Mucosa of stomach (tissue), 1 donor: Measurements from ENCODE around the gene SIDT2.

Source experiments
- H3K27me3 ChIP-seq: one replicate; pipeline ENCODE4 v1.7.0; 2013; ENCODE audit warnings: mild to moderate bottlenecking, low read length; ENCODE audit not compliant: control insufficient read depth, insufficient read depth
- H3K36me3 ChIP-seq: one replicate; pipeline ENCODE4 v1.7.0; 2013; ENCODE audit warnings: low read length; ENCODE audit not compliant: control insufficient read depth, insufficient read depth
- H3K4me1 ChIP-seq: one replicate; pipeline ENCODE4 v1.7.0; 2013; ENCODE audit warnings: mild to moderate bottlenecking, low read length; ENCODE audit not compliant: control insufficient read depth, insufficient read depth
- H3K4me3 ChIP-seq: one replicate; pipeline ENCODE4 v1.7.0; 2013; ENCODE audit warnings: low read length
- H3K9ac ChIP-seq: one replicate; pipeline ENCODE4 v1.7.0; 2013; ENCODE audit warnings: mild to moderate bottlenecking, low read length, moderate library complexity
- H3K9me3 ChIP-seq: one replicate; pipeline ENCODE4 v1.7.0; 2013; ENCODE audit warnings: mild to moderate bottlenecking, low read length, moderate library complexity; ENCODE audit not compliant: control insufficient read depth
- donor health status: Pancreatic carcinoma.

The SIDT2 gene

DNA sequence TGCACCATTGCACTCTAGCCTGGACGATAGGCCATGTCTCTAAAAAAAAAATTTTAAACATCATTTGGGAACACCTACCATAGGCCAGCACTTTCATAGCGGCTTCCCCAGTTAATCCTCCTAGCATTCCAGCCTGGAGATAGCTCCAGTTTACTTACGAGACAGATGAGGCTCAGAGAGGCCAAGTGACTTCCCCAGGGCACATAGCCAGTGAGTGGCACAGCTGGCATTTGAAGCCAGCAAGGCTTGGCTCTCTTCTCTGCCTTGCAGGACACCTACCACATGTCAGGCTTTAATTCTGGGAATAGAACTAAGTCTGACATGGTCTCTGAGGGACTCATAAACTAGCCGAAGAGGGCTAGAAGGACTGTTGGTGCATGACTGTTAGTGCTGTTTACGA, 15.7 kb downstream of the SIDT2 start:
- no peaks in the 10 kb centered on the region for H3K9me3 ChIP-seq
- no peak overlapping the region for H3K4me3 ChIP-seq
- no peaks in the 10 kb centered on the region for H3K27me3 ChIP-seq
- peaks cover 27% of the 10 kb centered on the region for H3K36me3 ChIP-seq
- peaks cover 71% of the 10 kb centered on the region for H3K4me1 ChIP-seq
- H3K9ac ChIP-seq: no peak overlapping the region

DNA sequence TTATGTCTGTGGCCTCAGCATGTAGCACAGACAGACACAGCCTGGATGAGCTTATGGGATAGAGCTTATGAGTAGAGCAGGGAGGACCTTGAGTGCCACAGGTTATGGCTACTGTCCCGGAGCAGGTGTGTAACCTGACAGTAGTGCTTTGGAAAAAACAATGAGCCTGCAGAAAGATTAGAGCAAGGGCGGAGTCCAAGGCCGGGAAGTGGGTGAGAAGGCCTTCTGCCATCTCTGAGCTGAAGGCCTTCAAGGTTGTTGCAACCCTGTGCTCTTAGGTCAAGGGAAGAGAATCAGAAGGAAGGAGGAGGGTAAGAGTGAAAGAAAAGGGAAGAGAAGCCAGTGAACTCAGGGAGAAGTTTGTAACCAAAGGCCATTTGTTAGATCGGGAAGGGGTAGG, 16.7 kb downstream of the SIDT2 start:
- Histone ChIP-seq H3K4me1 (peaks cover 71% of the 10 kb centered on the region), H3K9ac (peak overlapping the region; percentile 7), H3K9me3 (no peaks in the 10 kb centered on the region), H3K36me3 (peaks cover 18% of the 10 kb centered on the region), H3K4me3 (no peak overlapping the region), H3K27me3 (no peaks in the 10 kb centered on the region)

DNA sequence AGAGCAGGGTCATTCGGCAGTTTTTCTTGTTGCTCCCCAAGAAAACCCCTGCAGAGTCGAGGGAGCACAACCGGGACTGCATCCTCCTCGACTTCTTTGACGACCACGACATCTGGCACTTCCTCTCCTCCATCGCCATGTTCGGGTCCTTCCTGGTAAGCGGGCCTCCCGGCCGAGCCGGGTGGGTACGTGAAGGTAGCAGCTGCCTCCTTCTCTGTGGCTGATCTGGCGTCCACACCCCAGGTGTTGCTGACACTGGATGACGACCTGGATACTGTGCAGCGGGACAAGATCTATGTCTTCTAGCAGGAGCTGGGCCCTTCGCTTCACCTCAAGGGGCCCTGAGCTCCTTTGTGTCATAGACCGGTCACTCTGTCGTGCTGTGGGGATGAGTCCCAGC, 17.2 kb downstream of the SIDT2 start:
- H3K4me1 ChIP-seq: peaks cover 76% of the 10 kb centered on the region

DNA sequence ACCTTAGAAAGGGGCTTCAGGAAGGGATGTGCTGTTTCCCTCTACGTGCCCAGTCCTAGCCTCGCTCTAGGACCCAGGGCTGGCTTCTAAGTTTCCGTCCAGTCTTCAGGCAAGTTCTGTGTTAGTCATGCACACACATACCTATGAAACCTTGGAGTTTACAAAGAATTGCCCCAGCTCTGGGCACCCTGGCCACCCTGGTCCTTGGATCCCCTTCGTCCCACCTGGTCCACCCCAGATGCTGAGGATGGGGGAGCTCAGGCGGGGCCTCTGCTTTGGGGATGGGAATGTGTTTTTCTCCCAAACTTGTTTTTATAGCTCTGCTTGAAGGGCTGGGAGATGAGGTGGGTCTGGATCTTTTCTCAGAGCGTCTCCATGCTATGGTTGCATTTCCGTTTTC, 18.5 kb downstream of the SIDT2 start:
- Histone ChIP-seq H3K36me3 (peaks cover 20% of the 10 kb centered on the region), H3K9me3 (no peaks in the 10 kb centered on the region), H3K4me1 (peaks cover 89% of the 10 kb centered on the region), H3K27me3 (no peaks in the 10 kb centered on the region), H3K9ac (no peak overlapping the region), H3K4me3 (no peak overlapping the region)

More for the DNA sequence above, 17.2 kb downstream of the SIDT2 start:
- no peak overlapping the region for H3K4me3 ChIP-seq
- H3K36me3 ChIP-seq: peaks cover 18% of the 10 kb centered on the region
- no peaks in the 10 kb centered on the region for H3K9me3 ChIP-seq
- H3K9ac ChIP-seq: peak overlapping the region; percentile 7
- H3K27me3 ChIP-seq: no peaks in the 10 kb centered on the region

DNA sequence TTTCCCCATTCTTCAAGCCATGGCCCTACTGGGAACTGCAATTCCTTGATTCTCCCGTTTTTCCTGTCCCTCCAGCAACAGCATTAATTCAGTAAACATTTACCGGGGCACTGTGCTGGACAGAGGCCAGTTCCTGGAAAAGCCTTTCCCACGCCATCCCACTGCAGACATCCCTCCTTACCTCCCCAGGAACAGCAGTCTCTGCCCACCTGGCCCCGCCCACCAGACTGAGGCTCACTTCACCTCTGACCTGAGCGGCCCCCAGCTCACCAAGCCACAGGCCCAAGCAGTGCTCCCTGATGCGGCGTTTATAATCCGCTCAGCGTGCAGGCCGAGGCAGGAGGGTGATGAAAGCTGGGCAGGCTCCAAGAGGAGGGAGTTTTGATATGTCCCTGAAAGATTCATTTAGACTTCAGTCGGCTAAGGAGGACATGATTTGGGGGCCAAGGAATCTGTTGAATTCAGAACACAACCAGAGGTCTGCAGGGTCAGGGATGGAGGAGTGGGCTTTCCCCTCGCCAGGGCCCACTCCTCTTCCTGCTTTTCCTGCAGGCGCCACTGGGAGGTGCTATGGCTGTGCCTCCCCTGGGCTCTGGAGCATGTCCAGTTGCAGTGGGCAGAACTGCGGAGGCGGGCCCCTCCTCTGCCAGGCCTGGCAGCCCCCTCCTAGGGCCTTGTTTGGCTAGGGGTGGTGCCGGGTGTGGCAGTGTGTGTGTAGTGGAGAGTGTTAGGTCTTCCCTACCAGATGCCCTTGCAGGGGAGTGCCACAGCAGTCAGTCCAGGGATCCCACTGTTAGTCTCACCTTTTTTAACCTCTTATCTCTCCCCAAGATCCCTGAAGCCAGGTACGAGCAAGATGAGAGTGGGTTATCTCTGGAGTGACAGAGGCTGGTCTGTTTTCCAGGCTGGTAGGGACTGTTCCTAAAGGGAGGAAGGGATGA, 19.2 kb downstream of the SIDT2 start:
- peak overlapping the region; percentile 40 for H3K9ac ChIP-seq
- H3K27me3 ChIP-seq: no peaks in the 10 kb centered on the region
- peaks cover 90% of the 10 kb centered on the region for H3K4me1 ChIP-seq
- peaks cover 21% of the 10 kb centered on the region for H3K36me3 ChIP-seq
- no peak overlapping the region for H3K4me3 ChIP-seq
- no peaks in the 10 kb centered on the region for H3K9me3 ChIP-seq

DNA sequence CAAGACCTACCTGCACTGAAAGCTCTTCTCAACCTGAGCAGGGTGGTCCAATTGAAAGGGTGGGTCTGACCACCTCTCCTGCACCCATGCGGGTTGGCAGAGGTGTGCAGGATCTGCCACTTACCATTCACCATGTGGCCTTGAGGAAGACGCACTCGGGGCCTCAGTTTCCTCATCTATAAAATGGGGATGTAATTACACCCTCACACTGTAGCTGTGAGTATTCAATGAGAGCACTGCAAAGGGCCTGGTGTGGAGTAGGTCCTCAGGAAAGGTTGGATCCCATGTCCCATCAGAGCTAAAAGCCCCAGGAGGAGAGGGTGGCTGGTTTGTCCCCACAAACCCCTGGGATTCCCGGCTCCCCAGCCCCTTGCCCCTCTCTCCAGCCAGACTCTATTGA, 20.1 kb downstream of the SIDT2 start:
- peaks cover 84% of the 10 kb centered on the region for H3K4me1 ChIP-seq
- no peak overlapping the region for H3K4me3 ChIP-seq
- peaks cover 15% of the 10 kb centered on the region for H3K36me3 ChIP-seq
- H3K27me3 ChIP-seq: no peaks in the 10 kb centered on the region
- no peaks in the 10 kb centered on the region for H3K9me3 ChIP-seq
- H3K9ac ChIP-seq: peak overlapping the region; percentile 40

DNA sequence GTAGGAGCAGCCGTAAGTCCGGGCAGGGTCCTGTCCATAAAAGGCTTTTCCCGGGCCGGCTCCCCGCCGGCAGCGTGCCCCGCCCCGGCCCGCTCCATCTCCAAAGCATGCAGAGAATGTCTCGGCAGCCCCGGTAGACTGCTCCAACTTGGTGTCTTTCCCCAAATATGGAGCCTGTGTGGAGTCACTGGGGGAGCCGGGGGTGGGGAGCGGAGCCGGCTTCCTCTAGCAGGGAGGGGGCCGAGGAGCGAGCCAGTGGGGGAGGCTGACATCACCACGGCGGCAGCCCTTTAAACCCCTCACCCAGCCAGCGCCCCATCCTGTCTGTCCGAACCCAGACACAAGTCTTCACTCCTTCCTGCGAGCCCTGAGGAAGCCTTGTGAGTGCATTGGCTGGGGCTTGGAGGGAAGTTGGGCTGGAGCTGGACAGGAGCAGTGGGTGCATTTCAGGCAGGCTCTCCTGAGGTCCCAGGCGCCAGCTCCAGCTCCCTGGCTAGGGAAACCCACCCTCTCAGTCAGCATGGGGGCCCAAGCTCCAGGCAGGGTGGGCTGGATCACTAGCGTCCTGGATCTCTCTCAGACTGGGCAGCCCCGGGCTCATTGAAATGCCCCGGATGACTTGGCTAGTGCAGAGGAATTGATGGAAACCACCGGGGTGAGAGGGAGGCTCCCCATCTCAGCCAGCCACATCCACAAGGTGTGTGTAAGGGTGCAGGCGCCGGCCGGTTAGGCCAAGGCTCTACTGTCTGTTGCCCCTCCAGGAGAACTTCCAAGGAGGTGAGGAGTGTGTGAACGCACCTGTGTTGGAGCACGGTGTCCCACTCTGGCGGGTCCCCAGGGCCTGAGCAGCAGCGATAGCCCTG, 20.7 kb downstream of the SIDT2 start, which contains the start of gene TAGLN:
TSS of gene TAGLN (plus strand) at position 318 of the 863 bp plus-strand sequence. CDS start 3,644 bp downstream, outside the sequence.
- no peaks in the 10 kb centered on the region for H3K9me3 ChIP-seq
- peak within 1 kb of the TSS; percentile 68 for H3K9ac ChIP-seq
- H3K4me3 ChIP-seq: no peak within 1 kb of the TSS
- H3K27me3 ChIP-seq: no peaks in the 10 kb centered on the region
- peaks cover 79% of the 10 kb centered on the region for H3K4me1 ChIP-seq
- H3K36me3 ChIP-seq: peaks cover 22% of the 10 kb centered on the region

DNA sequence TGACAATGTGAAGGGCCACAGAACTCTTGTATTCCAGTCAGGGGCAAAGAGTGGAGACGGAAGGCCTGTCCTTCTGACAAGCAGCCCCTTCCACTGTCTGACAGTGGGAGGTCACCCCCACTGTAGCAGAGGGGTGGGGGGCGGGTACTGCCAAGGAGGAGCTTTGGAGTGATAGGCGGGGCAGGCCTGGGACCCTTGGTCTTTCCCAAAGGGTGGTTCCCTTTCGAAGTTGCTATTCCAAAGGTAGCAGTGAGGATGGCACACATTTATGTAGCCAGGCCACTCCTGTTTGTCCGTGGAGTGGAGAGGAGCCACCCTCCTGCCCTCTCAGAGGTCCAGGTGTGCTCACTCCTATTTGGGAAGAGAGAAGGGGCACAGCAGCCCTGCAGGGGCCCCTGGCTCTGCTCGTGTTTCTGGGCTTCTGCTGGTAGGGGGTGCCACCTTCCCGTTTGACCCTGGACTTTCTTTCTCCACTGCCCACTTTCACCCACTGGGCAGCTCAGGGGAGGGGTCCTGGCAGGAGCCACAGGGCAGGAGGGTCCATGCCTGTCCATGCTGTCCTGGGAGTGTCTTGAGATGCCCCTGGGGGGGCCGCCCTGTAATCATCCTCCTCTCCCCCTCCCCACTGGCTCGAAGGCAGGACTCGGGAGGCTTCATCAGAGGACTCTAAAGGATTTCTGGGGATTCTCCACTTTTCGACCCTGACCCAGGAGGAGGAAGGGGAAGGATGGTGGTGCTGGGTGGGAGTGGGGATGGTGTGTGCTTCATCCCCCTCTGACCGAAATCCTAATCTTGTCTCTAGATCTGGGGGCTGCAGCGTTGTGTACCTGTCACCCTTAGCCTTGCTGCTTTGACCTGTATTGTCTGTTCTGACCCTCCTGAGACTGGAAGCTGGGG, 21.6 kb downstream of the SIDT2 start:
- Histone ChIP-seq H3K9ac (peak overlapping the region; percentile 68), H3K4me1 (peaks cover 71% of the 10 kb centered on the region), H3K36me3 (peaks cover 24% of the 10 kb centered on the region), H3K4me3 (no peak overlapping the region), H3K27me3 (no peaks in the 10 kb centered on the region), H3K9me3 (no peaks in the 10 kb centered on the region)

DNA sequence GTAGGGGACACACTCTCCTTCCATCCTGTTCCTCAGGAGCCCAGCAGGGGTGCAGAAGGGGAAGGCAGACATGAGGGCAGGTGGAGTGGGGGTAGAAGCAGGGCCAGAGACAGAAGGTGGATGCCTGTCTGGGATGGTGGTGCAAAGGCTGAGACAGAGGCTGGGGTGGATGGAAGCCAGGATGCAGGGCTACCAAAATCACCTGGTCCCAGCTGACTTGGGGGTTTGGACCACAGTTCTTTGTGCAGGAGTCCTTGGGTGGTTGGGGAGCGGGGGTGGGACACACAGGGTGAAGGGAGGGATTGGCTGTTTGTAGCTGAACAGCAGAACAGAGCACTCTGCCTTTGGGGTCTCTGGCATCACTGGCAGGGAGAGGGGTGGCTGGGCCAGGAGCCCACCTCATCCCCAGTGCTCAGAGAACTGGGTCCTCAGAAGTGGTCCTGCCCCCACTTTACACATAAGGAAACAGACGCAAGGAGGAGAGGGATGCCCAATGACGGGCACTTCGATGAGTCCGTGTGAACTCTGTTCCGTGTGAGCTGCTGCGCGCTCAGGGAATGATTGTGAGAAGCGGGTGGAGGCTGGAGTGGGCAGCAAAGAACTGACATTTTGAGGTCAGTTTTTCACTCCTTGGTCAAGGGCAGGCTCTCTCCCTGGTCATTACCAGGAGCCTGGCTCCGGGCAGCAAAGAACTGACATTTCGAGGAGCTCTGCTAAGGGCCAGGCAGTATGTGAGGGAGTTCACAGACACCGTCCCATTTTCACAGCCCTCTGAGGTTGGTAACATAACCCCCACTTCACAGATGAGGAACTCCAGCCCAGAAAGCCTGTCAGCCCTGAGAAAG, 22.5 kb downstream of the SIDT2 start:
- no peaks in the 10 kb centered on the region for H3K9me3 ChIP-seq
- peaks cover 62% of the 10 kb centered on the region for H3K4me1 ChIP-seq
- H3K9ac ChIP-seq: peak overlapping the region; percentile 68
- H3K4me3 ChIP-seq: no peak overlapping the region
- H3K36me3 ChIP-seq: peaks cover 19% of the 10 kb centered on the region
- H3K27me3 ChIP-seq: no peaks in the 10 kb centered on the region

DNA sequence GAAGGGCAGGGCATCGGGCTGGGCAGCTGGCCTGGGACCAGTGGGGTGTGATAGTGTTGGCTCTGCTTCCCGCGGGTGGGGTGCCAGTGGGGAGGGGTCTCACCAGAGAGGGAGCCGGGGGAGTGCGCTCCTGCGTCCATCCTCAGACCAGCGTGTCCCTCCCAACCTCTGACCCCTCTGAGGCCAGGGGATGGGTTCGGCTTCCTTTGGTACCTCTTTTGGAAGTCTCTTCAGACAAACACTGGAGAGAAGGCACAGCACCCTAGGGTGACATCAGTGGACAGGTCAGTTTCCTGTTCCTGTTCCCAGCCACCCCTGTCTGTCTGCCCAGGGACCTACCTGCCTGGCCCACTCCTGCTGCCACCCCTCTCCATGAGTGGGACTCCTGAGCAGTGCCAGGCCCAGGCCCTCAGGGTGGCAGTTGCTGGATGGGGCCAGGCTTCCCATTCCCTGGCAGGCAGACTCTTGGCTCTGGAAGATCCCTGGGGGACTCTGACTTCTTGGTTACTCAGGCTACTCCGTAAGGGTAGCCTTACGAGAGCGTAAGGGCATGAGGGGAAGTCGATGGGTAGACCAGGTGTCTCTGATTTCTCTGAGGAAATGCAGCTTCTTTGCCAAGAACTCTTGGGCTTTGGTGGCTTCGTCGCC, 23.2 kb downstream of the SIDT2 start:
- Histone ChIP-seq H3K9ac (peak overlapping the region; percentile 68), H3K9me3 (no peaks in the 10 kb centered on the region), H3K27me3 (no peaks in the 10 kb centered on the region), H3K4me3 (no peak overlapping the region), H3K36me3 (peaks cover 16% of the 10 kb centered on the region), H3K4me1 (peaks cover 55% of the 10 kb centered on the region)
